Measurements from ENCODE around the gene CD81. TPM values are rescaled to one million over a fixed set of nuclear protein-coding genes. Genes with fewer than 3 reads are reported as not detected.
"Not testable (repeated sequence)": the region's sequence is repeated elsewhere in the genome, so short reads cannot be mapped to it uniquely, and the experiment has no call there.

CD81 gene
- polyA plus RNA-seq, 1 experiment = 260 TPM

GRCh38 chr11:2361565-2361964 lies 15.5 kb upstream of the CD81 start:
- Histone ChIP-seq H3K27me3 (ENCODE audit: control insufficient read depth, insufficient read depth, low read length) (peaks cover 8% of the 10 kb centered on the region), H3K4me3 (ENCODE audit: low read depth, low read length) (no peak overlapping the region), H3K27ac (ENCODE audit: low read depth, low read length) (no peak overlapping the region), H3K9me3 (ENCODE audit: control insufficient read depth, insufficient read depth, low read length) (no peaks in the 10 kb centered on the region; the same call in 1 of the 2 replicates)
- ChIA-PET CTCF (no interaction called here), POLR2A (interaction anchor here (0.6 to 1.8 kb wide), 2 partner anchors 15 to 485 kb away, joined by 4 to 9 read pairs; partner anchors contain the start of gene CD81)
- no peak for TF ChIP-seq CTCF (IDR thresholded peaks at IDR 0.05; ENCODE audit: low read depth, low read length)
- DNase-seq (ENCODE audit: low read depth, low spot score) = no peak

GRCh38 chr11:2362414-2362813 lies 14.7 kb upstream of the CD81 start:
- Histone ChIP-seq H3K4me3 (ENCODE audit: low read depth, low read length) (no peak overlapping the region), H3K27ac (ENCODE audit: low read depth, low read length) (no peak overlapping the region), H3K27me3 (ENCODE audit: control insufficient read depth, insufficient read depth, low read length) (peaks cover 8% of the 10 kb centered on the region), H3K9me3 (ENCODE audit: control insufficient read depth, insufficient read depth, low read length) (no peaks in the 10 kb centered on the region; the same call in 1 of the 2 replicates)
- no peak for DNase-seq (ENCODE audit: low read depth, low spot score)
- ChIA-PET CTCF (no interaction called here), POLR2A (interaction anchor here (0.6 to 1.8 kb wide), 2 partner anchors 14 to 16 kb away, joined by 3 to 9 read pairs; partner anchors contain the start of gene CD81)
- TF ChIP-seq CTCF (IDR thresholded peaks at IDR 0.05; ENCODE audit: low read depth, low read length) = no peak

- Histone ChIP-seq H3K27me3 (ENCODE audit: control insufficient read depth, insufficient read depth, low read length) (peaks cover 8% of the 10 kb centered on the region), H3K27ac (ENCODE audit: low read depth, low read length) (no peak overlapping the region), H3K9me3 (ENCODE audit: control insufficient read depth, insufficient read depth, low read length) (no peaks in the 10 kb centered on the region; the same call in 1 of the 2 replicates), H3K4me3 (ENCODE audit: low read depth, low read length) (no peak overlapping the region)
- POLR2A ChIA-PET = interaction anchor here (1.8 kb wide), 1 partner anchor 14 kb away, joined by 9 read pairs; the partner anchor contains the start of gene CD81
- CTCF ChIA-PET = no interaction called here
- no peak for DNase-seq (ENCODE audit: low read depth, low spot score)
- TF ChIP-seq CTCF (IDR thresholded peaks at IDR 0.05; ENCODE audit: low read depth, low read length) = no peak
Measured at GRCh38 chr11:2363130-2363529, 14.0 kb upstream of the CD81 start.

- POLR2A ChIA-PET = no interaction called here
- TF ChIP-seq CTCF (IDR thresholded peaks at IDR 0.05; ENCODE audit: low read depth, low read length) = no peak
- Histone ChIP-seq H3K4me3 (ENCODE audit: low read depth, low read length) (no peak overlapping the region), H3K27me3 (ENCODE audit: control insufficient read depth, insufficient read depth, low read length) (peaks cover 8% of the 10 kb centered on the region), H3K27ac (ENCODE audit: low read depth, low read length) (no peak overlapping the region), H3K9me3 (ENCODE audit: control insufficient read depth, insufficient read depth, low read length) (no peaks in the 10 kb centered on the region; the same call in 1 of the 2 replicates)
- CTCF ChIA-PET = no interaction called here
- DNase-seq (ENCODE audit: low read depth, low spot score) = no peak
Measured at GRCh38 chr11:2363577-2364370, 13.3 kb upstream of the CD81 start.

GRCh38 chr11:2364386-2364785 lies 12.7 kb upstream of the CD81 start:
- H3K27me3 ChIP-seq (ENCODE audit: control insufficient read depth, insufficient read depth, low read length); CTCF ChIA-PET; POLR2A ChIA-PET; H3K27ac ChIP-seq (ENCODE audit: low read depth, low read length); H3K4me3 ChIP-seq (ENCODE audit: low read depth, low read length); DNase-seq (ENCODE audit: low read depth, low spot score); H3K9me3 ChIP-seq (ENCODE audit: control insufficient read depth, insufficient read depth, low read length): not testable (repeated sequence)
